Caco-2 (cell line): ENCODE data around the gene LAMB4. TPM values are rescaled to one million over a fixed set of nuclear protein-coding genes. Genes with fewer than 3 reads are reported as not detected.

ENCODE experiments used
- BruUV-seq: library from RNA; stranded (reverse); fragments of 400-500 nt; replicated peaks from 2 replicates; lab custom pipeline; 2021; lab: Mats Ljungman, UMichigan
- CTCF ChIA-PET: fragments of 300-600 bp; sonication (Branson Sonifier 250); formaldehyde crosslinking; loops from one replicate; lab custom pipeline; 2022; ENCODE audit warnings: antibody characterized with exemption; lab: Charles Lee
- POLR2A ChIA-PET: fragments of 300-600 bp; sonication (Branson Sonifier 250); formaldehyde crosslinking; loops from one replicate; lab custom pipeline; 2022; ENCODE audit warnings: antibody characterized with exemption; lab: Charles Lee
- DNase-seq, 2 experiments: peaks; one replicate each; pipeline versions ENCODE4 v3.0.0 to v3.0.0-alpha.2; 2020 to 2022
- H3K27me3 ChIP-seq: replicated peaks from 2 replicates; pipeline ENCODE4 v1.6.0; 2011; ENCODE audit warnings: low read length; ENCODE audit not compliant: control insufficient read depth, insufficient read depth
- H3K36me3 ChIP-seq: 2 replicates; pipeline ENCODE4 v1.5.1; 2011; ENCODE audit warnings: low read length; ENCODE audit not compliant: control insufficient read depth, insufficient read depth
- H3K4me1 ChIP-seq: fragments of 250-450 bp; sonication (Bioruptor Pico); 2 replicates; pipeline ENCODE4 v1.5.1; 2020; ENCODE audit warnings: mild to moderate bottlenecking
- H3K4me3 ChIP-seq: 2 replicates; pipeline ENCODE4 v1.5.1; 2011; ENCODE audit warnings: low read depth, mild to moderate bottlenecking, control low read depth, low read length
- H3K9me3 ChIP-seq: fragments of 250-450 bp; sonication (Bioruptor Pico); 2 replicates; pipeline ENCODE4 v1.5.1; 2020; ENCODE audit warnings: mild to moderate bottlenecking, moderate library complexity
- H3K27ac Mint-ChIP-seq: one replicate; pipeline ENCODE4 v1.8.0; 2022; ENCODE audit warnings: mixed read lengths; ENCODE audit not compliant: unreplicated experiment
- H3K27me3 Mint-ChIP-seq: one replicate; pipeline ENCODE4 v1.8.0; 2022; ENCODE audit warnings: mixed read lengths; ENCODE audit not compliant: insufficient read depth, unreplicated experiment
- H3K36me3 Mint-ChIP-seq: one replicate; pipeline ENCODE4 v1.8.0; 2022; ENCODE audit warnings: mild to moderate bottlenecking, mixed read lengths; ENCODE audit not compliant: insufficient read depth, unreplicated experiment
- H3K4me1 Mint-ChIP-seq: one replicate; pipeline ENCODE4 v1.8.0; 2022; ENCODE audit warnings: low read depth, mixed read lengths; ENCODE audit not compliant: unreplicated experiment
- H3K4me3 Mint-ChIP-seq: one replicate; pipeline ENCODE4 v1.8.0; 2022; ENCODE audit warnings: mild to moderate bottlenecking, moderate library complexity, mixed read lengths; ENCODE audit not compliant: unreplicated experiment
- H3K9me3 Mint-ChIP-seq: one replicate; pipeline ENCODE4 v1.8.0; 2022; ENCODE audit warnings: mixed read lengths; ENCODE audit not compliant: unreplicated experiment
- intact Hi-C: fragments of 100-400 bp; cut with micrococcal nuclease; formaldehyde crosslinking; loops from one replicate; pipeline ENCODE4 v1.10.0; 2022; ENCODE audit not compliant: unreplicated experiment
- total RNA-seq: library from RNA; stranded (reverse); gene quantifications from 2 replicates; pipeline ENCODE4 v1.2.3, GENCODE V29; 2022
- TF ChIP-seq, protein P1 (sequence below), 2 experiments: fragments of 200-600 bp in 1 of 2; IDR thresholded peaks; 1 replicate in 1 of 2; 2 replicates in 1 of 2; pipeline versions ENCODE4 v1.5.1 to v1.8.0; 2011 to 2022; ENCODE audit warnings: antibody characterized with exemption in 1 of 2, control low read depth in 1 of 2, inconsistent platforms in 1 of 2, low read depth in 1 of 2, low read length in 1 of 2, mild to moderate bottlenecking in 1 of 2, moderate library complexity in 1 of 2; ENCODE audit not compliant: insufficient read depth in 1 of 2, severe bottlenecking in 1 of 2, unreplicated experiment in 1 of 2

Gene LAMB4
- total RNA-seq, 1 experiment from 2014 or later = 0.52 TPM

DNA sequence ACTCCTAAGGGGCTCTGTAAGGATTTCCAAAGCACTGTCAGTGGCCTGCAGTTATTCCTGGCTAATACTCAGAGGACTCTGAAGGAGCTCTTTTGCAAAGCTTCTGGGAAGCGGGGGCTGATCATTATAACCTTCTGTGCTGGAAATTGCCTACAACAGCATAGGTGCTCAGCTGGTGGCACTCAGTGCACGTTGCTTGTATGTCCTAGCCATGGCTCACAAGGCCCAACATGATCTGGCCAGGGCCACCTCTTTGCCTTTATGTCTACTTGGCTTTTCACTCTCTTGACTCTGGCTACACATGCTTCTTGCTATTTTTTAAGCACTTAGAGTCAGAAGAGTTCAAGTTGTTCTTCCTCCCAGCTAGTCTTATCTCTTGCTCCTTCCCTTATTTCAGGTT lies 17.5 kb downstream of the LAMB4 start:
- H3K27ac Mint-ChIP-seq = no peak overlapping the region
- H3K4me1 Mint-ChIP-seq = peaks cover 14% of the 10 kb centered on the region
- no peak overlapping the region for H3K4me3 Mint-ChIP-seq
- CTCF ChIA-PET = interaction anchor here (3.0 kb wide), 1 partner anchor 33 kb away, joined by 28 read pairs; no protein-coding TSS in a partner anchor
- TF ChIP-seq, protein P1, sequence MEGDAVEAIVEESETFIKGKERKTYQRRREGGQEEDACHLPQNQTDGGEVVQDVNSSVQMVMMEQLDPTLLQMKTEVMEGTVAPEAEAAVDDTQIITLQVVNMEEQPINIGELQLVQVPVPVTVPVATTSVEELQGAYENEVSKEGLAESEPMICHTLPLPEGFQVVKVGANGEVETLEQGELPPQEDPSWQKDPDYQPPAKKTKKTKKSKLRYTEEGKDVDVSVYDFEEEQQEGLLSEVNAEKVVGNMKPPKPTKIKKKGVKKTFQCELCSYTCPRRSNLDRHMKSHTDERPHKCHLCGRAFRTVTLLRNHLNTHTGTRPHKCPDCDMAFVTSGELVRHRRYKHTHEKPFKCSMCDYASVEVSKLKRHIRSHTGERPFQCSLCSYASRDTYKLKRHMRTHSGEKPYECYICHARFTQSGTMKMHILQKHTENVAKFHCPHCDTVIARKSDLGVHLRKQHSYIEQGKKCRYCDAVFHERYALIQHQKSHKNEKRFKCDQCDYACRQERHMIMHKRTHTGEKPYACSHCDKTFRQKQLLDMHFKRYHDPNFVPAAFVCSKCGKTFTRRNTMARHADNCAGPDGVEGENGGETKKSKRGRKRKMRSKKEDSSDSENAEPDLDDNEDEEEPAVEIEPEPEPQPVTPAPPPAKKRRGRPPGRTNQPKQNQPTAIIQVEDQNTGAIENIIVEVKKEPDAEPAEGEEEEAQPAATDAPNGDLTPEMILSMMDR (IDR thresholded peaks at IDR 0.05; ENCODE audit: insufficient read depth in 1 of 2, low read depth in 1 of 2, low read length in 1 of 2, severe bottlenecking in 1 of 2, unreplicated experiment in 1 of 2) = no peak
- no peaks in the 10 kb centered on the region for H3K27me3 Mint-ChIP-seq
- H3K9me3 Mint-ChIP-seq = no peaks in the 10 kb centered on the region
- POLR2A ChIA-PET = no interaction called here
- intact Hi-C loops = no loop called here
- BruUV-seq = no TSS peak
- no peaks in the 10 kb centered on the region for H3K36me3 Mint-ChIP-seq
- DNase-seq = no peak
- no peaks in the 10 kb centered on the region; the same call in 1 of the 2 replicates for H3K36me3 ChIP-seq
- no peaks in the 10 kb centered on the region for H3K9me3 ChIP-seq
- no peaks in the 10 kb centered on the region for H3K27me3 ChIP-seq
- H3K4me3 ChIP-seq = no peak overlapping the region
- H3K4me1 ChIP-seq = peaks cover 10% of the 10 kb centered on the region

DNA sequence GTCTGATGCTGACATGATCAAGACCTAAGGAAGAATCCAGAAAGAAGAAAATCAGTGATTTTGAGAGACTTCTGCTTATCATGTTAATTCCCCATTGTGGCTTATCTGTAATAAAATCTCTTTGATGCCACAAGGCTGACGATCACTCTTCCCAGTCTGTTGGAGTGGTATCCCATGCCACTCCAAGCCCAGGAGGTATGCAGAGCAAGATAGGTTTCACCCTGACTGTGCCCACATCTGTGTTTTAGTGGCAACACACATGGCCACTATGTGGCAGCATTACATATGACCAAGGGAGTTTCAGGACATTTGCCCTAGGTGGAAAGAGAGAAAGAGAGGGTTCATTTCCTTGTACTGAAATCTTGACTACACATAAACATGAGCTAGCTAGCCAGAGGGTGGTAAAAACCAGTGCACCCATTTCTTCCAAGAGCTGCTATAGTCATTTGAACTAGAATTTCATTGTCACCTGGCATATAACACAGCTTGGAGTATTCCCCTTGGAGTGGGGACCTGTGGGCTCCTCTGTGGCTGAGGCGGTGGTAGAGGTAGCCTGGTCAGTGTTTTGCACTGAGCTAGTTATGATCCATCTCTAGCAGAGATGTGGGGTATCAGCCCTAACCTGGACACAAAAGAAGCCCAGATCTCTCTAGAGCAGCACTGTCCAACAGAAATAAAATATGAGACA lies 20.8 kb downstream of the LAMB4 start:
- POLR2A ChIA-PET = no interaction called here
- Mint-ChIP-seq H3K36me3 (no peaks in the 10 kb centered on the region), H3K4me1 (peaks cover 14% of the 10 kb centered on the region), H3K27me3 (no peaks in the 10 kb centered on the region), H3K27ac (no peak overlapping the region), H3K4me3 (no peak overlapping the region), H3K9me3 (no peaks in the 10 kb centered on the region)
- CTCF ChIA-PET = interaction anchor here (0.6 to 1.6 kb wide), 3 partner anchors 20 to 129 kb away, joined by 4 to 7 read pairs (median 7); no protein-coding TSS in a partner anchor
- Histone ChIP-seq H3K27me3 (no peaks in the 10 kb centered on the region), H3K4me1 (peaks cover 11% of the 10 kb centered on the region), H3K9me3 (no peaks in the 10 kb centered on the region), H3K4me3 (no peak overlapping the region), H3K36me3 (no peaks in the 10 kb centered on the region; the same call in 1 of the 2 replicates)
- BruUV-seq = no TSS peak
- intact Hi-C loops = no loop called here
- no peak for DNase-seq
- TF ChIP-seq, protein P1 (IDR thresholded peaks at IDR 0.05; ENCODE audit: insufficient read depth in 1 of 2, low read depth in 1 of 2, low read length in 1 of 2, severe bottlenecking in 1 of 2, unreplicated experiment in 1 of 2) = peak; percentile 17 to 56

DNA sequence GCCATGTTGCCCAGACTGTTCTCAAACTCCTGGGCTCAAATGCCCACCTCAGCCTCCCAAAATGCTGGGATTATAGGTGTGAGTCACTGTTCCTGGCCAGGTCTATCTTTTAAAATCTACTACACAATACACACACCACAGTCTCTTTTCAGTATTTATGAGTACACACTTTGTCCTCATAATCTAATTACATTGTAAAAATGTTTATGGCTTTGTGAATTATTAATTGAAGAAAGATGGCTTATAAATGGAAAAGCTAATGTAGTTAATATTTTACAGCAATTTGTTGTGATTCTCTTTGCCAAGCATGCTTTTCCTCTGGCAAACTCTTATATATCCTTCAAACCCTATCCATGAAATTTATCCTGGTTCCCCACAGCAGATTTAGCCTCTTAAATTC lies 22.0 kb downstream of the LAMB4 start:
- Mint-ChIP-seq H3K4me3 (no peak overlapping the region), H3K36me3 (no peaks in the 10 kb centered on the region), H3K27ac (no peak overlapping the region), H3K27me3 (no peaks in the 10 kb centered on the region), H3K4me1 (peaks cover 26% of the 10 kb centered on the region), H3K9me3 (no peaks in the 10 kb centered on the region)
- H3K27me3 ChIP-seq = no peaks in the 10 kb centered on the region
- no peaks in the 10 kb centered on the region for H3K9me3 ChIP-seq
- ChIA-PET CTCF (no interaction called here), POLR2A (no interaction called here)
- no peak for DNase-seq
- BruUV-seq = no TSS peak
- intact Hi-C loops = no loop called here
- TF ChIP-seq, protein P1 (IDR thresholded peaks at IDR 0.05; ENCODE audit: insufficient read depth in 1 of 2, low read depth in 1 of 2, low read length in 1 of 2, severe bottlenecking in 1 of 2, unreplicated experiment in 1 of 2) = no peak
- H3K4me1 ChIP-seq = peaks cover 22% of the 10 kb centered on the region
- no peaks in the 10 kb centered on the region; the same call in 1 of the 2 replicates for H3K36me3 ChIP-seq
- no peak overlapping the region for H3K4me3 ChIP-seq
